ENCODE results near the gene ZNF512B.
"Not testable (repeated sequence)": the region's sequence is repeated elsewhere in the genome, so short reads cannot be mapped to it uniquely, and the experiment has no call there.

The ZNF512B gene

GRCh38 chr20:63962426-63963347 is 7.0 kb downstream of the ZNF512B start:
- no peak for DNase-seq (ENCODE audit: low spot score)

GRCh38 chr20:63961664-63962425 is 7.9 kb downstream of the ZNF512B start:
- no peak for DNase-seq (ENCODE audit: low spot score)

GRCh38 chr20:63960654-63961621 is 8.8 kb downstream of the ZNF512B start:
- DNase-seq (ENCODE audit: low spot score), result not testable (repeated sequence)

GRCh38 chr20:63959699-63960075 is 10.0 kb downstream of the ZNF512B start:
- DNase-seq (ENCODE audit: low spot score), result no peak

- no peak for DNase-seq (ENCODE audit: low spot score)
Observed at GRCh38 chr20:63958964-63959698, 10.6 kb downstream of the ZNF512B start.

- DNase-seq (ENCODE audit: low spot score), result no peak
Observed at GRCh38 chr20:63958471-63958870, 11.3 kb downstream of the ZNF512B start.

- no peak for DNase-seq (ENCODE audit: low spot score)
Observed at GRCh38 chr20:63957690-63958441, 11.9 kb downstream of the ZNF512B start.

- DNase-seq (ENCODE audit: low spot score), result peak; percentile 80
Observed at GRCh38 chr20:63957004-63957689, 12.6 kb downstream of the ZNF512B start.

- DNase-seq (ENCODE audit: low spot score), result no peak
Observed at GRCh38 chr20:63956664-63957003, 13.1 kb downstream of the ZNF512B start.

GRCh38 chr20:63955827-63956663 is 13.7 kb downstream of the ZNF512B start, which contains the start of gene UCKL1:
Gene UCKL1 (minus strand): TSS chr20:63956416. CDS start chr20:63956372, 44 bp downstream.
- peak; percentile 94 for DNase-seq (ENCODE audit: low spot score)

- DNase-seq (ENCODE audit: low spot score), result peak; percentile 70
Observed at GRCh38 chr20:63955281-63955826, 14.4 kb downstream of the ZNF512B start.

GRCh38 chr20:63953764-63954429 is 15.8 kb downstream of the ZNF512B start:
- no peak for DNase-seq (ENCODE audit: low spot score)

GRCh38 chr20:63952769-63953168 is 17.0 kb downstream of the ZNF512B start:
- no peak for DNase-seq (ENCODE audit: low spot score)

GRCh38 chr20:63952210-63952535 is 17.6 kb downstream of the ZNF512B start:
- DNase-seq (ENCODE audit: low spot score), result no peak

- no peak for DNase-seq (ENCODE audit: low spot score)
Observed at GRCh38 chr20:63951398-63952209, 18.1 kb downstream of the ZNF512B start.

GRCh38 chr20:63950701-63951397 is 18.9 kb downstream of the ZNF512B start:
- DNase-seq (ENCODE audit: low spot score), result no peak

All from hepatic stellate cell (primary cell).